ENCODE measurements around the gene PTPRB.
"Not testable (repeated sequence)": the region's sequence is repeated elsewhere in the genome, so short reads cannot be mapped to it uniquely, and the experiment has no call there.

The PTPRB gene

DNA sequence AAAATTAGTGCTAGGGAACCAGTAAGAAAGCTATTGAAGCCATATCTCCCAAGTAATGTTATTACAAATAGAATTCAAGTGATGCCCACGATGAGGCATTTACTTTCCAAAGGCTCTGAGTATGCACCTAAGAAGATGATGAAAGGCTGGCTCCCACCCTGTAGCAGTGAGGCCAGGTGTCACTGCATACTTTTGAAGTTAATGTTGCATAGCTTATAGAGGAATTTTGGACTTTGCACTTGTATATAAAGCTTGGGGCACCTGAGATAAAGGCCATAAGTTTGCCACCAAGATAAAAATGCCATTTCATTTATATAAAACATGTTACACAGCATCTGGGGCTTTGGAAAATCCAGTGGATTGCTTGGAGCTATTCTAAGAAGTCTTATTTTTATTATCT lies 96.2 kb downstream of the PTPRB start:
- no peak for DNase-seq (ENCODE audit: low read depth)

DNA sequence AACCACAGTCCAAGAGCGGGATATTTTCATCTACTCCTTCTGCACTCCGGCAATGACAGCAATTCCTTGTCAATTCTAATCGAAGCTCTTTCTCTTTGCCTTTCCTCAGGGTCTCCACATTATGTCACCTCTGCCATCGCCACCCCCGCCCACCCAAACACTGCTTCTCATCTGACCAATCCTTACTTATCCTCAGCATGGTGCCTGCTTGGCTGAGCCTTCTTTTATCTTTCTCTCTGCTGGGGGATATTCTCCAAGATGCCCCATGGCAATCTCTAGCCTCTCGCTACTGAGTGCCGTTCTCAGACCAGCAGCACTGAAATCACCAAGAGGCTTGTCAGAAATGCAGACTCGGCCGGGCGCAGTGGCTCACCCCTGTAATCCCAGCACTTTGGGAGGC lies 100.6 kb downstream of the PTPRB start:
- no peak for DNase-seq (ENCODE audit: low read depth)

GRCh38 chr12:70535896-70536374 lies 101.3 kb downstream of the PTPRB start:
- DNase-seq (ENCODE audit: low read depth), result no peak

DNA sequence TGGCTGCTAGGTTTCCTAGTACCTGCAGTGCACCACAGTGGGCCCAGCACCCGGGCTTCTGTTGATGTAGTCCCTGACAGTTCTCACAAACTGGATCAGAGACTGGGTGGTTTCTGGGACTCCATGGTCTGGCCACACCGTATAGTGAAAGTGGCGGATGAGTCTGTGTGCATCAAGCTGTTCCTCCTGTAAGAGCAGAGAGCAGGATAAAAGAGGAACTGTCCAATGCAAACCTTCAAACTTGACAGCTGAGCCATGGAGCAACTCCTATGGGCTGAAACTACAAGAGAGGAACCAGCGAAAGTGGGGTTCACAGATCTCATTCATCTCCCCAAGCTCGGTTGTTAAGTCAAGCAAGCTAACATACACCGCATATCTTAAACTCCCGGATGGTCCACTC lies 102.8 kb downstream of the PTPRB start:
- no peak for DNase-seq (ENCODE audit: low read depth)

DNA sequence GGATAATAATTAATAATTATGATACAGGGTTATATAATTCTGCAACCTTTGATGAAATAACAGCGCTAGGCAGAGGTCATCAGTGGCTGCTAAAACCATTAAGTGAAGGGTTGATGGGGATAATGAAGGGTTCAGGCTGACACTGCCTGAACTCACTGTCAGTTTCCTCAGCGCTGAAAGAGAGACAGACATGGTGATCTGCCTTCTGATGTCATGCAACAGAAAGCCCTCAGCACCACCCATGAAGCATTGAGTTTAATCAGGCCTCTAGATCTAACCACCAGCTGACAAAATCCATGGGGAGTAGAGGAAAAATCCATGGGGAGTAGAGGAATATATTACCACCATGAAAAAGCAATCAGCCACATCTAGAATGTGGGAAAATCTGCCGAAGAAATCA lies 107.6 kb downstream of the PTPRB start:
- no peak for DNase-seq (ENCODE audit: low read depth)

DNA sequence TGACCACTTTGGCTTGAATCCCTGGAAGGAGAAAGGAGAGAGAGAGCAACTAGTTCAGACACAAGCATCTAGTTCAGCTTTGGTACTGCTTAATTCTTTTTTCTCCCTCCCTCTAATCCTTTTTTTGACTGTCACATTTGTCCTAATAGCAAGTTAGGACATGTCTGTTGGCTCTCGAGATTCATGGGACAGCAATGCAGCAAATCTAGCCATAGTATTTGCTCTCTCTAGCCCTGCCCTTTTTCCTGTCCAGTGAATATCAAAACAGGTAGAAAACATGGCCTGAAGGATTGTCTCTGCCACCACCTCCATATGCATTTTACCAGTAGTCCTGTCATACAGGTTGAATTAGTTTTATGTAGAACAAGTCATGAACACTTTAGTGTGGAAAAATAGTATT lies 116.4 kb downstream of the PTPRB start:
- no peak for DNase-seq (ENCODE audit: low read depth)

GRCh38 chr12:70513426-70513825 lies 123.8 kb downstream of the PTPRB start:
- DNase-seq (ENCODE audit: low read depth), result no peak

DNA sequence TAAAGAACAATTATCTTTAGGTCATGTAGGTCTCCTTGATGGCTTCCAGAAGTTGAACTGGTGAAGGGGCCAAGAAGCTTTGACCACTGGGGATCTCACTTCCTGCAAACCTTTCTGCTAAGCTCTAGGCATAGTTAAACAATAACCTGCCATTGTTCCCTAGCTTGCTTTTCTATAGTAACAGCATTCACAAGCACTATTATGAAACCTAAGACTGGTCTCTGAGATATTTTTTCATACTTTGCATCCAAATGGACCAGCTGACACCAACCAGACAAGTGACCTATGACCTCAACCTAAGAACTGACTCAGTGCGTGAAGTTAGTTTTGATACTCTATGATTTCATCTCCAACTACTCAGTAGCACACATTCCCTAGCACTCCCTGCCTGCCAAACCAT lies 129.1 kb downstream of the PTPRB start:
- DNase-seq (ENCODE audit: low read depth), result no peak

GRCh38 chr12:70507442-70507841 lies 129.8 kb downstream of the PTPRB start:
- DNase-seq (ENCODE audit: low read depth), result no peak

- DNase-seq (ENCODE audit: low read depth), result no peak
Observed at GRCh38 chr12:70497508-70497907, 139.7 kb downstream of the PTPRB start.

- DNase-seq (ENCODE audit: low read depth), result not testable (repeated sequence)
Observed at GRCh38 chr12:70492904-70493303, 144.3 kb downstream of the PTPRB start.

DNA sequence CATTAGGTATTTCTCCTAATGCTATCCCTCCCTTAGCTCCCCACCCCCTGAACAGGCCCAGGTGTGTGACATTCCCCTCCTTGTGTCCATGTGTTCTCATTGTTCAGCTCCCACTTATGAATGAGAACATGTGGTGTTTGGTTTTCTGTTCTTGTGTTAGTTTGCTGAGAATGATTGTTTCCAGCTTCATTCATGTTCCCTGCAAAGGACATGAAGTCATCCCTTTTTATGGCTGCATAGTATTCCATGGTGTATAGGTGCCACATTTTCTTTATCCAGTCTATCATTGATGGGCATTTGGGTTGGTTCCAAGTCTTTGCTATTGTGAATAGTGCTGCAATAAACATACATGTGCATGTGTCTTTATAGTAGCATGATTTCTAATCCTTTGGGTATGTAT lies 146.3 kb downstream of the PTPRB start:
- not testable (repeated sequence) for DNase-seq (ENCODE audit: low read depth)

GRCh38 chr12:70487440-70487839 lies 149.8 kb downstream of the PTPRB start:
- no peak for DNase-seq (ENCODE audit: low read depth)

DNA sequence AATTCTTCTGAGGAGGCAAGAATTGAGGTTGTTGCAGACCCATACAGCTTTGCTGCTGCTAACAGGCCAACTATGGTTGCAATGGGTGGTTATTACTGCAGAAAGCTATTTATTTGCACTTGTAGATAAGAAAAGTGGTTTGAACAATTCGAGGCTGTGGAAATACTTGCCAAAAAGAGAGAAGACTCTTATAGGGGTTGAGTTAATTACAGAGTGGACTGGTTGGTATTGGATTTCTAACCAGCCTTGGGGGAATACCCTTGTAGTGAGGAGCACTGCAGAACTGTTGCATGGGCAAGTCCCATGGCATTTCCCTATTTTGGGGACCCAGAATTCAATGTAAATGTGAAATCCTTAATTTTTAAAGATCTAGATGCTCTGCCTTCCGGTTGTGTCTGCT lies 150.6 kb downstream of the PTPRB start:
- DNase-seq (ENCODE audit: low read depth), result no peak

GRCh38 chr12:70485704-70486103 lies 151.5 kb downstream of the PTPRB start:
- no peak for DNase-seq (ENCODE audit: low read depth)

DNA sequence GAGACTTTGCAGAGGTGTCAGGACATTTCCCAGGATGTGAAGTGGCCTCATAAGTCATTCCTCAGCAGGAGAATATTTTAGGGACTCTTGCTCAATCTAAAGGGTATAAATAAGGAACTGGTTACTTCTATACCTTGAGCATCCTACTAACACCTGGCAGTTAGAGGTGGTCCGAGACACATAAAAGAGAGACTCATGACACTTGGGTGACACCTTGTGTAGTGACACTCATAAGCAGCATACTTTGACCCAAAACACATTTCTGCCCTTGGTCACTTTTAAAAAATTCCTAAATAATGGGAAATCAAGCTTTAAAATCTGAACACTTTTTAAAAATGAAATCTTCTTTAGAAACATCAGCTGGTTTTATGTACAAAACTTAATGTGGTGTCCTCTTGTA lies 152.8 kb downstream of the PTPRB start:
- no peak for DNase-seq (ENCODE audit: low read depth)

DNA sequence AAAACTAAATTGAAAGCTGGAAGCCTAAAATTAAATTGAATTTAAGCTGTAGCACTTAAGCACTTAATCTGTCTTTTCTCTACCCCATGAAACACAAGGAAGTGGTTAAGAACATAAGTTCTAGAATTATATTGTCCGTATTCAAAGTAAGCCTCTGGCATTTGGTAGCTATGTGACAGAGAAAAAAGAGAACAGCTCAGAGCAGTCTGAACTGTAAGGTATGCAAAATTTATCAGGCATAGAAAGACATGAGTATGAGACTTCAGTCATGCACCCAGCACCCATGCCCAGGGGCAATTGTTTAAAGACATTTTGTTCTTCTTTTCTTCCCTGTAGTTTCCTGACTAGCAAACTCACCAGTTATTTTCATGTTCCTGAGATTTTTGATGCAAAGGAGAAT lies 154.5 kb downstream of the PTPRB start:
- DNase-seq (ENCODE audit: low read depth), result no peak

GRCh38 chr12:70469221-70469820 lies 167.9 kb downstream of the PTPRB start:
- DNase-seq (ENCODE audit: low read depth), result no peak

- DNase-seq (ENCODE audit: low read depth), result no peak
Observed at GRCh38 chr12:70468741-70469140, 168.5 kb downstream of the PTPRB start.

DNA sequence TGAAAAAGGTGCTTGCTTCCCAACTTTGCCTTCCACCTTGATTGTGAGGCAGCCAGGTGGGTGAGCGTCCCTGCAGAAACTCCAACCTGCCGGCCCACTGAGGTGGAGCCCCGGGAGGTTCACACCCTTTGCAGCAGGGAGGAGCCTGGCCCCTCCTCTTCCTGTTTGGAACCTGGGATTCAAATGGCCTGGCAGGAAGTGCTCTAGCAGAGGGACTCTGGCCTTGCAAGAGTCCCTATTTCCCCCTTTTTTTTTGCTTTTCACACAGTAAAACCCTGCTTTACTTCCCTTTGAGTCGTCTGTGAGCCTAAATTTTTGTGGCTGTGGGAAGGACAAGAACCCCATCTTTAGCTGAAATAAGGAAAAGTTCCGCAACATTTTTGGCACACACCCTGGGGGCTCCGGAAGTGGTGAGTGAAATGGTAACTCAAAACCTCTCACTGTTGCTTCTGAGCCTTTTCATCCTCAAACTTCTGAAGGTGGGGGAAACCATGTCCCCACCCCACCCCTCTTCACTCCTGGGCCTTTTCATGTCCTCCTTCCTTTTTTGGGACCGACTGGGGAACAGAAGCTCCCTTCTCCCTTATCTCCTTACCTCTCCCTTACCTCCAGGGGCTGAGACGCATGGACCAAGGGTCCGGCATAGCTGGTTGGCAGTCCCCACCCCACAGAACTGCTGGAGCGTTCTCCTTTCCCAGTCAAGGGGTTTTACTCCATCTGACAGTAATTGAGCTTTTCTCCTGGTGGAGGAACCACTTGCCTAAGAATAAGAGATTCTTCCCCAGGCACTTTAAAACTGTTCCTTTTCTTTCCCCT lies 169.1 kb downstream of the PTPRB start:
- DNase-seq (ENCODE audit: low read depth), result no peak

DNA sequence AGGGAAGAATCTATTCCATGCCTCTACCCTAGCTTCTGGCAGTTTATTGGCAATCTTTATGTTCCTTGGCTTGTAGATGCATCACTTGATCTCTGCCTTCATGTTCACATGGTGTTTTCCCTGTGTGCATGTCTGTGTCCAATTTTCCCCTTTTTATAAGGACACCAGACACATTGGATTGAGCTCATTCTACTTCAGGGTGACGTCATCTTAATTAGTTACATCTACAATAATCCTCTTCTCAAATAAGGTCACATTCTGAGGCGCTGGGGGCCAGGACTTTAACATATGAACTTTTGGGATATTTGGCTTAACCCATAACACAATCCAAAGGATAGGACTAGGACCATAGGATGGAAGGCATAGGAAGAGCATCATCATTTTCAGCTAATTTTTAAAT lies 169.8 kb downstream of the PTPRB start:
- DNase-seq (ENCODE audit: low read depth), result no peak

- DNase-seq (ENCODE audit: low read depth), result no peak
Observed at GRCh38 chr12:70466753-70467152, 170.5 kb downstream of the PTPRB start.

Data from activated T-helper 1 cell treated with Interleukin-2 at 50 U/mL for 16 hours (primary cell).